ENCODE results near the gene NELFA.

- TF ChIP-seq ZSCAN31 (CRISPR knock-in tag; IDR thresholded peaks at IDR 0.05; ENCODE audit: low read depth) = no peak
- TF ChIP-seq MTF1 (CRISPR knock-in tag; IDR thresholded peaks at IDR 0.05) = no peak
- no peak for TF ChIP-seq ZNF280D (CRISPR knock-in tag; IDR thresholded peaks at IDR 0.05)
- TF ChIP-seq GMEB1 (CRISPR knock-in tag; IDR thresholded peaks at IDR 0.05; ENCODE audit: borderline replicate concordance) = no peak
- no peak for TF ChIP-seq POGZ (CRISPR knock-in tag; IDR thresholded peaks at IDR 0.05)
- TF ChIP-seq ZFP36 (IDR thresholded peaks at IDR 0.05; ENCODE audit: borderline replicate concordance, low read depth, low read length, partially characterized antibody) = no peak
Observed at GRCh38 chr4:2024683-2025082, 15.9 kb upstream of the NELFA start.
